HG02642 (cell line): Measurements from ENCODE around the gene OPTN.

ENCODE experiments used
- ATAC-seq: cut with Tn5 transposase; IDR thresholded peaks from one replicate; pipeline ENCODE4 v1.9.1; 2021; ENCODE audit warnings: mild to moderate bottlenecking; ENCODE audit not compliant: unreplicated experiment, poor library complexity

The OPTN gene

DNA sequence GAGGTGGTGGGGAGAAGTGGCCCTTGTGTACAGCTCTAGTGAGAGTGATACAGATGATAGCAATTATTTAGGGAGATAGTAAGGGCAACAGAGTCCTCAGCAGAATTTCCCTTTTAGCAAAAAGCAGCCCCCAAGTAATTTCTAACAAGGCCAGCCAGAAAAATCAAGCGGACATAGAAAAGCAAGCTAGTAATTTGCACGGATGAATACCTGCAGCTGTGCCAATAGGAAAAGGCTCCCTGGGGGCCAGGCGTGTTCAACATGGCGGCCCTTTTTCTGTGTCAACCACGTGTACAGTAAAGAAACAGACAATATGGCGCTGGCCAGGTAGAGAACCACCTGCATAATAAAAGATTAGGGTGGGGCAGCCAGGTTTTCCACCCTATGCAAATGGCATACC lies 68.8 kb downstream of the OPTN start:
- no peak for ATAC-seq

DNA sequence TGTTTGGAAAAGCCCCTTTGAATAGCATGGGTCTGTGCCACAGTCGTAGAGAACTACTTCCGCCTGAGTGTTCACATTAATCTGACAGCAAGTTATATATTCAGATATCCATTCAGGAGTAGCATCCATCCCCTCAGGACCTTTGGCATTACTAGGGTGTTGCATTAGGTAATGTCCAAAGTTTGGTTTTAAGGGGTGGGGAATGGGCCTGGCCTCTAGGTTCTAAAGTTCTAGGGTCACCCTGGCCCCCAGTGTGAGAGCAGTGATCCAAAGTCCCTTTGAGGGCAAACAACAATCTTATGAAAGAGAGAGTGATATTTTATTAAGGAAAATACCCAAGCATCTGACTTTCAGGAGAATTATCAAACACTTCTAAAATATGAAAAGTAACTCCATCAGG lies 73.7 kb downstream of the OPTN start:
- ATAC-seq: no peak

DNA sequence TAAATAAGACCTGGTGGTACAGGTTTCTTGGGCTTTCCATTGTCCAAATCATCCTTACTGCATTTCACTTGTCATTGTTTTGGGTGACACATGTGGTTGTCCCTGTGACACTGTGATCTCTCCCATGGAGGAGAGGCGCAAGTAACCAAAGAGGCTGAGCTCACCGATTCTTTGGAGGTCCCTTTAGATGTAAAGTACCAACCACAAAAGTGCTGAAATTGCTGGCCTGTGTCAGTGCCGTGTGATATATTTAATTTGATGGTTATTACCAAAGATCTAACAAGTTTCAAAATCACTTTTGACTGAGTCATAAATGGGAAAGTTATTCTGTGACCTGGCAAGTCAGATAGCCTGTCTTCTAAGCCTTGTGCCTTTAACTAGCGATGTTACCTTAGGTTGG lies 80.8 kb downstream of the OPTN start:
- no peak for ATAC-seq

DNA sequence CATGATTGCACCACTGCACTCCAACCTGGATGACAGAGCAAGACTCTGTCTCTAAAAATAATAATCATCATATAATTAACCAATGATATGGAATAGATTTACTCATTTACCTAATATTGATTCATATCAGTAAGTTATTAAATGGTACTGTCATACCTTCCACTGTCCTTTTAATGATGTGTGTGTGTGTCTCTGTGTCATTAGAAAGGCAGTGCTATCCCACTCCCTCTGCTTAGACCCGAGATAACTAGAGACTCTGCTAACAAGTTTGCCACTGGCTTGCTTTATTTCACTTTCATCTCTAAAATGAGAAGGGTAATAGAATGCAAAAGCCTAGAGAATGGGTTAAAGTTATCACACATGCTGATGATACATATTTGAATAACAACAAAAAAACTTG lies 82.5 kb downstream of the OPTN start:
- no peak for ATAC-seq

DNA sequence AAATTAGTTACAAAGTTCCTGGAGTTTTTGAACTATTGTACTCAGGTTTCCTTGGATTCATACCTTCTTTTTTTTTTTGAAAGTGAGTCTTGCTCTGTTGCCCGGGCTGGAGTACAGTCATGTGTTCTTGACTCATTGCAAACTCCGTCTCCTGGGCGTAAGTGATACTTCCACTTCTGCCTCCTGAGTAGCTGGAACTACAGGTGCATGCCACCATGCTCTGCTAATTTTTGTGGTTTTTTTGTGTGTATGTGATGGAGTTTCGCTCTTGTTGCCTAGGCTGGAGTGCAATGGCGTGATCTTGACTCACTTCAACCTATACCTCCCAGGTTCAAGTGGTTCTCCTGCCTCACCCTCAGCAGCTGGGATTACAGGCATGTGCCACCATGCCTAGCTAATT lies 83.7 kb downstream of the OPTN start:
- peak; percentile 64 for ATAC-seq

DNA sequence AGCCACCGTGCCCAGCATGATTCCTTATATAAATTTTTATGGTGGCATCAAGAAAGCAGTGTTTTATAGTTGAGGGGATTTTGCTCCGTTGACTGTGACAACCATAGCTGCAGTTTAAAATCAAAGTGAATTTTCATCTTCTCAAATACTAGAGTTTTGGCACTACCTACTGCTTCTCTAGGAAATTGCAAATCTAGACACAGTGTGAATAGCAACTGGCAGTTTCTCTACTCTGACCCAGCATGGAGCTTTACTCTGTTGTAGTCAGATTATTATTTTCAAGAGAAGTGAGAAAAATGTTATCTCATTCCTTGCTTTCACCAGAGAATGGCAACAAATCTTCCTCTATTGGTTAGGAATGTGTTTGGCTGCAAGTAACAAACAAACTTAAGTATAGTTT lies 84.3 kb downstream of the OPTN start:
- no peak for ATAC-seq

DNA sequence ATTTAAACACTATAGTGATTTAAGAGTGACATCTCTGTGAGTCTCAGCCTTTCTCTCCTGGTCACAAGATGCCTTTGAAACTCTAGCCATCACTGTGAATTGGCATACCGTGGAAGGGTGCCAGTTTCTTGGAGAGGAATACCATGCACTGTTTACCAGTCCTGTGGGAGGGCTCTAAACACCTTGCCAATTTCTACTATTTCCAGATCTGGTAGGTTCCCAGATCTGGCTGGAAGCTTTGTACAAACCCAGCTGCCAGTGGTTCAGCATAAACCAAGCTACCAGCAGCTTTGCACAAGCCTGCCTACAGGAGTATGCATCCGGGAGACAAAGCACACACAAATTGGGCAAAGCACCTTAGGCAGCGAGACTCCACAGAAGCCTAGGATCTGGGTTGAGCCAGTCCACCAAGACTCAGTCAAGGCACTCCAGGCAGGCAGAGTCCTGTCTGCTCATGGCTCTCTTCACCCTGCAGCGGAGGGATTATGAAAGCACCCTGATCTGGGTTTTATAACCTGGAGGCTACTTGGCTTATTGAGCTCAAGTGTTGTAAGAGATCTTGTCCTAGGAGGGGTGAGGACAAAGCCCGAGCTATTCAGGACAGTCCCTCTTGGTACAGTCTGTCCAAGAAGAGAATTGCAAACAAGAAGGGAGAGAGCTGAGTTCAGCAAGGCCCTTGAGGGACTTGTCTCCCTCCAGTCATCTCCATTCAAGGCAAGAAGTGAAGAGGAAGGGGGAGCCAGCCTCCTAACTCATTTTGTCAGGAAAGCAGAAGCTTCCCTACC lies 85.0 kb downstream of the OPTN start:
- ATAC-seq: no peak

DNA sequence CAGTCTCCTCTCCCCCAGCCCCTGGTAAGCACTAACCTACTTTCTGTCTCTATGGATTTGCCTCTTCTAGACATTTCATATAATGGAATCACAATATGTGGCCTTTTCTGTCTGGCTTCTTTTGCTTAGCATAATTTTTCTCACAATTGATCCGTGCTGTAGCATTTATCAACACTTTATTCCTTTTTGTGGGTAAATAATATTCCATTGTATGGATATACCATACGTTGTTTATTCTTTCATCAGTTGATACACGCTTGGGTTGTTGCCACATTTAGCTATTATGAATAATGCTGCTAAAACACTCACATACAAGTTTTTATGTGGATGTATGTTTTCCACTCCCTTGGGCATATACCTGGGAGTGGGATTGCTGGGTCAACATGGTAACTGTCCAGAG lies 87.2 kb downstream of the OPTN start:
- no peak for ATAC-seq
